ENCODE results near the gene OLIG1. TPM values are rescaled to one million over a fixed set of nuclear protein-coding genes. Genes with fewer than 3 reads are reported as not detected.

OLIG1 gene
- total RNA-seq, 2 donors from 2014 or later, result 10.8 TPM; not detected in 1

GRCh38 chr21:33031152-33031911 lies 38.6 kb upstream of the OLIG1 start:
- intact Hi-C loops (cut with DNase I), result no loop called here
- Histone ChIP-seq H3K27me3 (replicated peaks; ENCODE audit: insufficient read depth) (peaks cover 74% of the 10 kb centered on the region), H3K27ac (no peak overlapping the region), H3K36me3 (no peaks in the 10 kb centered on the region), H3K4me1 (replicated peaks) (no peaks in the 10 kb centered on the region), H3K4me3 (no peak overlapping the region), H3K9me3 (no peaks in the 10 kb centered on the region)
- DNase-seq (ENCODE audit: low spot score), result no peak
- no peak for TF ChIP-seq CTCF (IDR thresholded peaks at IDR 0.05)
- no peak for TF ChIP-seq POLR2AphosphoS5 (IDR thresholded peaks at IDR 0.05)
- no peak for TF ChIP-seq POLR2A (IDR thresholded peaks at IDR 0.05)
- WGBS, result 25% methylated on average over 10 of the region's 10 CpGs

- no peaks in the 10 kb centered on the region for H3K9me3 ChIP-seq
- no peak for DNase-seq (ENCODE audit: low spot score)
- TF ChIP-seq POLR2AphosphoS5 (IDR thresholded peaks at IDR 0.05), result no peak
- no peak for TF ChIP-seq CTCF (IDR thresholded peaks at IDR 0.05)
- no peak for TF ChIP-seq POLR2A (IDR thresholded peaks at IDR 0.05)
- no peaks in the 10 kb centered on the region for H3K4me1 ChIP-seq (replicated peaks)
- H3K27ac ChIP-seq, result no peak overlapping the region
- intact Hi-C loops (cut with DNase I), result no loop called here
- H3K4me3 ChIP-seq, result no peak overlapping the region
- 21% methylated on average over 10 of the region's 10 CpGs for WGBS
- peaks cover 64% of the 10 kb centered on the region for H3K27me3 ChIP-seq (replicated peaks; ENCODE audit: insufficient read depth)
- no peaks in the 10 kb centered on the region for H3K36me3 ChIP-seq
Measured at GRCh38 chr21:33032434-33033047, 37.4 kb upstream of the OLIG1 start.

GRCh38 chr21:33033094-33033951 lies 36.6 kb upstream of the OLIG1 start:
- Histone ChIP-seq H3K36me3 (no peaks in the 10 kb centered on the region), H3K4me1 (replicated peaks) (no peaks in the 10 kb centered on the region), H3K27me3 (replicated peaks; ENCODE audit: insufficient read depth) (peaks cover 56% of the 10 kb centered on the region), H3K4me3 (no peak overlapping the region), H3K9me3 (no peaks in the 10 kb centered on the region), H3K27ac (no peak overlapping the region)
- intact Hi-C loops (cut with DNase I), result no loop called here
- DNase-seq (ENCODE audit: low spot score), result no peak
- 2% methylated on average over 36 of the region's 76 CpGs for WGBS
- TF ChIP-seq POLR2A (IDR thresholded peaks at IDR 0.05), result no peak
- no peak for TF ChIP-seq POLR2AphosphoS5 (IDR thresholded peaks at IDR 0.05)
- no peak for TF ChIP-seq CTCF (IDR thresholded peaks at IDR 0.05)

- intact Hi-C loops (cut with DNase I), result no loop called here
- Histone ChIP-seq H3K4me3 (no peak overlapping the region), H3K4me1 (replicated peaks) (no peaks in the 10 kb centered on the region), H3K27me3 (replicated peaks; ENCODE audit: insufficient read depth) (peaks cover 51% of the 10 kb centered on the region), H3K27ac (no peak overlapping the region), H3K36me3 (no peaks in the 10 kb centered on the region), H3K9me3 (no peaks in the 10 kb centered on the region)
- 27% methylated on average over 20 of the region's 20 CpGs for WGBS
- DNase-seq (ENCODE audit: low spot score), result no peak
- no peak for TF ChIP-seq CTCF (IDR thresholded peaks at IDR 0.05)
- no peak for TF ChIP-seq POLR2A (IDR thresholded peaks at IDR 0.05)
- no peak for TF ChIP-seq POLR2AphosphoS5 (IDR thresholded peaks at IDR 0.05)
Measured at GRCh38 chr21:33033961-33034413, 36.0 kb upstream of the OLIG1 start.

Data from prostate gland (tissue), 2 donors.